CD4-positive, alpha-beta T cell (primary cell): Measurements from ENCODE around the gene REPIN1. TPM values are rescaled to one million over a fixed set of nuclear protein-coding genes. Genes with fewer than 3 reads are reported as not detected.

ENCODE experiments used
- ATAC-seq: fragments of 200-7000 bp; cut with Tn5 transposase; one replicate; pipeline ENCODE4 v1.10.0; 2022; ENCODE audit warnings: mild to moderate bottlenecking; ENCODE audit not compliant: poor library complexity
- CTCF ChIA-PET: fragments of 350-600 bp; sonication (Branson Sonifier 250); formaldehyde crosslinking; loops from one replicate; lab custom pipeline; 2021; ENCODE audit warnings: antibody characterized with exemption, inconsistent platforms; lab: Charles Lee
- POLR2A ChIA-PET: fragments of 350-600 bp; sonication (Branson Sonifier 250); formaldehyde crosslinking; loops from one replicate; lab custom pipeline; 2021; ENCODE audit warnings: antibody characterized with exemption, inconsistent platforms; lab: Charles Lee
- DNase-seq, 14 experiments: peaks; one replicate each; pipeline ENCODE4 v3.0.0-alpha.2; 2013 to 2020; ENCODE audit warnings: mixed read lengths in 2 of 14
- H3K27ac ChIP-seq, 2 donors: one replicate each; pipeline versions ENCODE4 v1.5.1 to v1.7.0; 2013; ENCODE audit warnings: low read length in 2 of 2, low read depth in 1 of 2, mild to moderate bottlenecking in 1 of 2
- H3K27me3 ChIP-seq, 2 experiments: 1 replicate in 1 of 2; 2 replicates in 1 of 2; pipeline versions ENCODE4 v1.6.1 to v1.7.0; 2013; ENCODE audit warnings: low read length in 2 of 2, control low read depth in 1 of 2, mild to moderate bottlenecking in 1 of 2, moderate library complexity in 1 of 2; ENCODE audit not compliant: insufficient read depth in 2 of 2, control insufficient read depth in 1 of 2
- H3K36me3 ChIP-seq: one replicate; pipeline ENCODE4 v1.6.1; 2013; ENCODE audit warnings: low read length, control low read depth; ENCODE audit not compliant: insufficient read depth
- H3K4me1 ChIP-seq: one replicate; pipeline ENCODE4 v1.6.1; 2013; ENCODE audit warnings: low read length, control low read depth; ENCODE audit not compliant: insufficient read depth
- H3K4me3 ChIP-seq: one replicate; pipeline ENCODE4 v1.5.1; 2013; ENCODE audit warnings: mild to moderate bottlenecking, low read length, moderate library complexity
- H3K9me3 ChIP-seq, 2 experiments: 1 replicate in 1 of 2; 2 replicates in 1 of 2; pipeline versions ENCODE4 v1.6.1 to v1.7.0; 2013; ENCODE audit warnings: low read length in 2 of 2, mild to moderate bottlenecking in 2 of 2, control low read depth in 1 of 2, moderate library complexity in 1 of 2; ENCODE audit not compliant: control insufficient read depth in 1 of 2, insufficient read depth in 1 of 2
- H3K27ac Mint-ChIP-seq: one replicate; pipeline ENCODE4 v1.8.0; 2020; ENCODE audit warnings: mixed read lengths
- H3K27me3 Mint-ChIP-seq: one replicate; pipeline ENCODE4 v1.8.0; 2021; ENCODE audit warnings: mixed read lengths
- H3K36me3 Mint-ChIP-seq: one replicate; pipeline ENCODE4 v1.8.0; 2021; ENCODE audit warnings: low read depth, mixed read lengths
- H3K4me1 Mint-ChIP-seq: one replicate; pipeline ENCODE4 v1.8.0; 2021; ENCODE audit warnings: low read depth, mixed read lengths
- H3K4me3 Mint-ChIP-seq: one replicate; pipeline ENCODE4 v1.8.0; 2020; ENCODE audit warnings: mild to moderate bottlenecking, mixed read lengths
- H3K9me3 Mint-ChIP-seq: one replicate; pipeline ENCODE4 v1.8.0; 2020; ENCODE audit warnings: mixed read lengths
- intact Hi-C, 2 experiments: fragments of 100-400 bp; cut with DNase I in 1 of 2; cut with micrococcal nuclease in 1 of 2; formaldehyde crosslinking; loops; one replicate each; pipeline versions ENCODE4 v1.15.1 to v1.9.0; 2023 to 2025; cut with DNase I, micrococcal nuclease
- total RNA-seq, 174 experiments: library from RNA in 2 of 174; stranded (reverse) in 2 of 174; gene quantifications; one replicate each; pipeline ENCODE4 v1.2.3 and lab custom pipeline; 2021 to 2026
- TF ChIP-seq, protein P1 (sequence below): fragments of 200-600 bp; IDR thresholded peaks from one replicate; pipeline ENCODE4 v1.8.0; 2022; ENCODE audit warnings: antibody characterized with exemption, mild to moderate bottlenecking

REPIN1 gene
- total RNA-seq, 2 experiments from 2014 or later = 58.2 to 59.8 TPM

DNA sequence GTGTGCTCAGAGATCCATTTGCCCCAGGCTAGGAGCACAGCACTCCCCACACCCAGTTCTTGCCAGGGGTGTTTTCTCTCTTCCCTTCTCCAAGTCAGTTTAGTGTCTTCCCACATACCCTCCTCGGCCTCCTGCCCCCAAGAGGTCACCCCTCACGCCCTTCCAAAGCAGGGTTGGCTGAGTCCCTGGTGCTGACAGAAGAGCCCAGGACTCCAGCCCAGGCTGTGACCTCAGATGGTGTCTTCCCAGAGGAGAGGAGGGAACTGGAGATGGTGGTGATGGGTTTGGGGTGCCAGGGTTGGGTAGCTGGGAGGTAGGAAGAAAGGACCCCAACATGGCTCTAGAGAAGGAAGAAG lies 30.3 kb downstream of the REPIN1 start:
- peaks cover 5% of the 10 kb centered on the region for H3K36me3 Mint-ChIP-seq
- no peak overlapping the region for H3K27ac ChIP-seq
- no peak for DNase-seq
- ChIA-PET POLR2A (no interaction called here), CTCF (no interaction called here)
- H3K9me3 Mint-ChIP-seq = no peaks in the 10 kb centered on the region
- H3K4me3 Mint-ChIP-seq = no peak overlapping the region
- peaks cover 23% of the 10 kb centered on the region for H3K4me1 Mint-ChIP-seq
- no peak overlapping the region for H3K4me3 ChIP-seq
- no peaks in the 10 kb centered on the region for H3K27me3 ChIP-seq
- H3K9me3 ChIP-seq = no peaks in the 10 kb centered on the region
- TF ChIP-seq, protein P1, sequence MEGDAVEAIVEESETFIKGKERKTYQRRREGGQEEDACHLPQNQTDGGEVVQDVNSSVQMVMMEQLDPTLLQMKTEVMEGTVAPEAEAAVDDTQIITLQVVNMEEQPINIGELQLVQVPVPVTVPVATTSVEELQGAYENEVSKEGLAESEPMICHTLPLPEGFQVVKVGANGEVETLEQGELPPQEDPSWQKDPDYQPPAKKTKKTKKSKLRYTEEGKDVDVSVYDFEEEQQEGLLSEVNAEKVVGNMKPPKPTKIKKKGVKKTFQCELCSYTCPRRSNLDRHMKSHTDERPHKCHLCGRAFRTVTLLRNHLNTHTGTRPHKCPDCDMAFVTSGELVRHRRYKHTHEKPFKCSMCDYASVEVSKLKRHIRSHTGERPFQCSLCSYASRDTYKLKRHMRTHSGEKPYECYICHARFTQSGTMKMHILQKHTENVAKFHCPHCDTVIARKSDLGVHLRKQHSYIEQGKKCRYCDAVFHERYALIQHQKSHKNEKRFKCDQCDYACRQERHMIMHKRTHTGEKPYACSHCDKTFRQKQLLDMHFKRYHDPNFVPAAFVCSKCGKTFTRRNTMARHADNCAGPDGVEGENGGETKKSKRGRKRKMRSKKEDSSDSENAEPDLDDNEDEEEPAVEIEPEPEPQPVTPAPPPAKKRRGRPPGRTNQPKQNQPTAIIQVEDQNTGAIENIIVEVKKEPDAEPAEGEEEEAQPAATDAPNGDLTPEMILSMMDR = no peak
- ATAC-seq = no peak
- intact Hi-C loops = no loop called here
- H3K4me1 ChIP-seq = peaks cover 15% of the 10 kb centered on the region
- H3K36me3 ChIP-seq = peaks cover 10% of the 10 kb centered on the region
- H3K27me3 Mint-ChIP-seq = no peaks in the 10 kb centered on the region
- no peak overlapping the region for H3K27ac Mint-ChIP-seq

GRCh38 chr7:150399421-150400007 lies 30.9 kb downstream of the REPIN1 start:
- no peak overlapping the region for H3K27ac Mint-ChIP-seq
- H3K27ac ChIP-seq = no peak overlapping the region
- CTCF ChIA-PET = no interaction called here
- no peaks in the 10 kb centered on the region for H3K9me3 Mint-ChIP-seq
- DNase-seq (no peak), ATAC-seq (no peak)
- peaks cover 25% of the 10 kb centered on the region for H3K4me1 Mint-ChIP-seq
- H3K9me3 ChIP-seq = no peaks in the 10 kb centered on the region
- no peak overlapping the region for H3K4me3 ChIP-seq
- H3K4me1 ChIP-seq = peaks cover 20% of the 10 kb centered on the region
- TF ChIP-seq, protein P1 = no peak
- intact Hi-C loops = no loop called here
- no peaks in the 10 kb centered on the region for H3K27me3 Mint-ChIP-seq
- H3K27me3 ChIP-seq = no peaks in the 10 kb centered on the region
- POLR2A ChIA-PET = no interaction called here
- H3K4me3 Mint-ChIP-seq = no peak overlapping the region
- peaks cover 10% of the 10 kb centered on the region for H3K36me3 ChIP-seq
- H3K36me3 Mint-ChIP-seq = peaks cover 5% of the 10 kb centered on the region

- H3K4me1 Mint-ChIP-seq = peaks cover 21% of the 10 kb centered on the region
- peaks cover 23% of the 10 kb centered on the region for H3K4me1 ChIP-seq
- DNase-seq (peak in 1 of 14 experiments; percentile 1), ATAC-seq (no peak)
- H3K36me3 ChIP-seq = peaks cover 10% of the 10 kb centered on the region
- ChIA-PET POLR2A (no interaction called here), CTCF (no interaction called here)
- H3K4me3 ChIP-seq = no peak overlapping the region
- no peaks in the 10 kb centered on the region for H3K27me3 ChIP-seq
- H3K4me3 Mint-ChIP-seq = no peak overlapping the region
- intact Hi-C loops = no loop called here
- H3K27ac Mint-ChIP-seq = no peak overlapping the region
- peaks cover 5% of the 10 kb centered on the region for H3K36me3 Mint-ChIP-seq
- no peaks in the 10 kb centered on the region for H3K9me3 ChIP-seq
- no peak overlapping the region for H3K27ac ChIP-seq
- no peaks in the 10 kb centered on the region for H3K27me3 Mint-ChIP-seq
- TF ChIP-seq, protein P1 = no peak
- no peaks in the 10 kb centered on the region for H3K9me3 Mint-ChIP-seq
Measured at GRCh38 chr7:150400008-150400787, 31.6 kb downstream of the REPIN1 start.
